OCI-LY7 (cell line): ENCODE results near the gene CALM3.

Experiments used
- EZH2phosphoT487 ChIP-seq: fragments of 200-600 bp; sonication (generic); IDR thresholded peaks from 2 replicates; pipeline ENCODE4 v1.6.1; 2018; ENCODE audit warnings: low read depth, borderline replicate concordance, mild to moderate bottlenecking, mixed run types, antibody characterized with exemption, low read length, moderate library complexity, mixed read lengths
- TF ChIP-seq, protein P1 (sequence below): fragments of 200-600 bp; sonication (generic); conservative IDR thresholded peaks from 2 replicates; pipeline ENCODE4 v1.5.1; 2014; ENCODE audit warnings: mild to moderate bottlenecking, antibody characterized with exemption, low read length, moderate library complexity, mixed read lengths

DNA sequence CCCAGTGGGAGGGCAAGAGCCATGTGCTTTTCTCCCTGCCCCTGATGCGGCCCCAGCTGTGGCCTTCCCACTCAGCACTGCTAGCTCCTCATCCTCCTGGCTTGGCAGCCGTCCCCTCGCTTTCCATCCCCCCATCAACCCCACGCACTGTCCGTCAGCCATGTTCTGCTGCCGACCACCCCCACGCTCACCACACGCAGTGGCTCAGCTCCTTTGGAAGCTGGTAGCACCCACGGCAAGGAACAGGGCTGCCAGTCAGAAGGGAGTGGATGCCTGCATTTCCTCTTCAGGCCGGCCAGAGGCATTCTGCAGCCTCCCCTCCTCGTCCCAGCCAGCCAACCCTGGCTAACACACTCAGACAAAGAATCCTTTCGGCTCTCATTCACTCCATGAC, 6.3 kb downstream of the CALM3 start:
- TF ChIP-seq, protein P1, sequence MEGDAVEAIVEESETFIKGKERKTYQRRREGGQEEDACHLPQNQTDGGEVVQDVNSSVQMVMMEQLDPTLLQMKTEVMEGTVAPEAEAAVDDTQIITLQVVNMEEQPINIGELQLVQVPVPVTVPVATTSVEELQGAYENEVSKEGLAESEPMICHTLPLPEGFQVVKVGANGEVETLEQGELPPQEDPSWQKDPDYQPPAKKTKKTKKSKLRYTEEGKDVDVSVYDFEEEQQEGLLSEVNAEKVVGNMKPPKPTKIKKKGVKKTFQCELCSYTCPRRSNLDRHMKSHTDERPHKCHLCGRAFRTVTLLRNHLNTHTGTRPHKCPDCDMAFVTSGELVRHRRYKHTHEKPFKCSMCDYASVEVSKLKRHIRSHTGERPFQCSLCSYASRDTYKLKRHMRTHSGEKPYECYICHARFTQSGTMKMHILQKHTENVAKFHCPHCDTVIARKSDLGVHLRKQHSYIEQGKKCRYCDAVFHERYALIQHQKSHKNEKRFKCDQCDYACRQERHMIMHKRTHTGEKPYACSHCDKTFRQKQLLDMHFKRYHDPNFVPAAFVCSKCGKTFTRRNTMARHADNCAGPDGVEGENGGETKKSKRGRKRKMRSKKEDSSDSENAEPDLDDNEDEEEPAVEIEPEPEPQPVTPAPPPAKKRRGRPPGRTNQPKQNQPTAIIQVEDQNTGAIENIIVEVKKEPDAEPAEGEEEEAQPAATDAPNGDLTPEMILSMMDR: no peak
- no peak for TF ChIP-seq EZH2phosphoT487
